H1 (cell line): ENCODE measurements around the gene ALKBH3.

Experiments used
- CEBPB ChIP-seq: IDR thresholded peaks from 2 replicates; pipeline ENCODE4 v1.6.1; 2012; ENCODE audit warnings: low read depth, low read length
- CTCF ChIP-seq, 3 experiments: IDR thresholded peaks; 1 replicate in 2 of 3; 2 replicates in 1 of 3; pipeline versions ENCODE4 v1.5.1 to v1.6.1; 2011; ENCODE audit warnings: low read length in 3 of 3, mild to moderate bottlenecking in 3 of 3, inconsistent platforms in 2 of 3, low read depth in 1 of 3, moderate library complexity in 1 of 3; ENCODE audit not compliant: insufficient read depth in 1 of 3; ENCODE audit errors: control extremely low read depth in 1 of 3
- EP300 ChIP-seq, 2 experiments: IDR thresholded peaks; 1 replicate in 1 of 2; 2 replicates in 1 of 2; pipeline ENCODE4 v1.6.1; 2011 to 2012; ENCODE audit warnings: low read depth in 2 of 2, low read length in 2 of 2, mild to moderate bottlenecking in 2 of 2, borderline replicate concordance in 1 of 2, inconsistent platforms in 1 of 2, moderate library complexity in 1 of 2
- EZH2 ChIP-seq: fragments of 200-600 bp; sonication (generic); IDR thresholded peaks from 2 replicates; pipeline ENCODE4 v1.7.1; 2012; ENCODE audit warnings: low read depth, mild to moderate bottlenecking, moderate library complexity, low read length, inconsistent platforms; ENCODE audit not compliant: severe bottlenecking
- HDAC2 ChIP-seq, 2 experiments: fragments of 300-600 bp in 1 of 2; sonication (generic) in 1 of 2; IDR thresholded peaks; 2 replicates each; pipeline ENCODE4 v1.6.1; 2011 to 2012; ENCODE audit warnings: low read depth in 2 of 2, low read length in 2 of 2, mild to moderate bottlenecking in 2 of 2, moderate library complexity in 2 of 2, borderline replicate concordance in 1 of 2, inconsistent platforms in 1 of 2
- JUN ChIP-seq: IDR thresholded peaks from 2 replicates; pipeline ENCODE4 v1.6.1; 2011; ENCODE audit warnings: low read depth, mild to moderate bottlenecking, improper control_type of control experiment, low read length
- POLR2A ChIP-seq, 2 experiments: IDR thresholded peaks; 1 replicate in 1 of 2; 2 replicates in 1 of 2; pipeline ENCODE4 v1.6.1; 2011; ENCODE audit warnings: low read depth in 2 of 2, low read length in 2 of 2, mild to moderate bottlenecking in 2 of 2; ENCODE audit errors: control extremely low read depth in 1 of 2
- POLR2AphosphoS5 ChIP-seq: IDR thresholded peaks from 2 replicates; pipeline ENCODE4 v1.6.1; 2011; ENCODE audit warnings: low read depth, low read length
- TAF1 ChIP-seq: IDR thresholded peaks from 2 replicates; pipeline ENCODE4 v1.6.1; 2011; ENCODE audit warnings: mild to moderate bottlenecking, low read depth, low read length

DNA sequence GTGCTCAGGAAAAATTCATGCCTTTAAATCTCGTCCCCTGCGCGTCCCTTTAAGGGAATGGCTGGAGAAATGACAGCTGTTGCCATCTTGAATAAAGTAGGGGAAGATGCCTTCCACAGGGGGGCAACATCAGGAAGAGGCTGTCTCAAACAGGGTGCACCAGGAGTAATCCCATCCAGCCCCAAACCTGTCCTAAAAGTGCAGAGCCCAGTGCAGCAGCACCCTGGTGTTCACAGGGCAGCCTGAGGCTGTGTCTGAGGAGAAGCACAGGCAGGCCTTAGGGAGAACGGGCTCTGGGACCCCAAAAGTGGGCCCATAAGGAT, 51.0 kb downstream of the ALKBH3 start:
- TF ChIP-seq CTCF (IDR thresholded peaks at IDR 0.05; ENCODE audit: control extremely low read depth in 1 of 3, insufficient read depth in 1 of 3, low read depth in 1 of 3, low read length in 3 of 3) (peak; percentile 27 to 51 (median 44); a peak in 3 of 4 replicates), POLR2A (IDR thresholded peaks at IDR 0.05; ENCODE audit: control extremely low read depth in 1 of 2, low read depth in 2 of 2, low read length in 2 of 2) (no peak), TAF1 (no peak), CEBPB (no peak), JUN (no peak), HDAC2 (IDR thresholded peaks at IDR 0.05; ENCODE audit: borderline replicate concordance in 1 of 2, low read depth in 2 of 2, low read length in 2 of 2) (0 out of 4 replicates have a peak, but pooled peaks of 1 of the 2 experiments have one; percentile 2), EP300 (IDR thresholded peaks at IDR 0.05; ENCODE audit: borderline replicate concordance in 1 of 2, low read depth in 2 of 2, low read length in 2 of 2) (no peak), POLR2AphosphoS5 (no peak), EZH2 (no peak)
